ENCODE data around the gene KCNAB3. TPM values are rescaled to one million over a fixed set of nuclear protein-coding genes. Genes with fewer than 3 reads are reported as not detected.
A peak's percentile ranks its signal among the peaks of the same experiment; 100 is the strongest.

The KCNAB3 gene
- polyA plus RNA-seq, 3 donors = 11.7 TPM; not detected in 2

DNA sequence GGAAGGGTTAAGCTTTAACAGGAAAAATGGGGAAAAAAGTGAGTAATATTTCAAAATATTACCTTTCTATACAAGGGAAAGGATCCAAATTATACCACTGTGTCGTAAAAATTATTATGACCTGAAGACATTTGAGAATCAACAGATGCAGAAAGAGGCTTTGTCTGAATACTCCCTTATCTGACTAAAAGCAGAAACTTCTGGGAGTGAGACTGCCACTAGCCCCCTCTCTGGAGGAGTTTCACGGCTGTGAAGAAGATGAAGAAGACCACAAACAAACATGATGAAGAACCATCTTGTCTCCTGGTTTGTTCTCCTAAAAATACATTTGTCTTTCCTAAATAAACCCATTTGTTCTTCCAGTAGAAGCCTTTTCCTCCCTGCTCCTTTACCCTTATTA is 31.8 kb upstream of the KCNAB3 start:
- H3K27me3 Mint-ChIP-seq (ENCODE audit: low read depth in 3 of 3) = no peaks in the 10 kb centered on the region
- DNase-seq = no peak
- H3K9me3 ChIP-seq (replicated peaks in 1 of 2; ENCODE audit: control insufficient read depth in 1 of 2, insufficient read depth in 1 of 2, low read length in 2 of 2) = no peaks in the 10 kb centered on the region

DNA sequence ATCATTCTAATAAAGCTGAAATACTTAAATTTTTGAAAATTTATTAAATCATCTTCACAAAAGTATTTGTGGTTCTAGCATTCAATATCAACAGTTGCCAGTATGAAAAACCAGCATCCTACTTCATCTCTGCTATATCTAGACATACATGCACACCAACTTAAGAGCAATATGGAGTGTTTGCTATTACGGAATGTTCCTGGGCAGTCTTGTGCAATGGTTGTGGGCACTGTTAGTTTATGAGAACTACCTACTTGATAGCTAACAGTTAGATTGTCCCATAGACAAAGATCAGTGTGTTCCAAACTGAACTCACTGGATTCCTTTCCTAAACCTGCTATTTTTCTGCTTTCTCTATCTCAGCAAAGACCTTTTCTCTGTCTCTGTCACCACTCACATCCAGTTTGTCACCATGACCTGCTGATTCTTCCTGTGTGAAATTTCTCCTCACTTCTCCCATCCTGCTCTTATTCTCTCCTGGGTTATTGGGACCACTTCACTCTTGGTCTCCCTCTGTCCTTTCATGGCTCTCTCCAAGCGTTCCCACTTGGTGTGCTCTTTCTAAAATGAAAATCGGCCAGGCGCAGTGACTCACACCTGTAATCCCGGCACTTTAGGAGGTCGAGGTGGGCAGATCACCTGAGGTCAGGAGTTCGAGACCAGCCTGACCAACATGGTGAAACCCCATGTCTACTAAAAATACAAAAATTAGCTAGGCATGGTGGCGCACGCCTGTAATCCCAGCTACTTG is 30.0 kb upstream of the KCNAB3 start:
- H3K4me1 ChIP-seq (ENCODE audit: control insufficient read depth in 1 of 2, insufficient read depth in 2 of 2, low read length in 2 of 2) = peaks cover 6 to 18% of the 10 kb centered on the region in 2 donors
- Mint-ChIP-seq H3K27ac (peak overlapping the region in 2 of 7 donors; percentile 49 to 50), H3K36me3 (no peaks in the 10 kb centered on the region), H3K9me3 (no peaks in the 10 kb centered on the region), H3K27me3 (ENCODE audit: low read depth in 3 of 3) (no peaks in the 10 kb centered on the region), H3K4me1 (peaks cover 27% of the 10 kb centered on the region), H3K4me3 (no peak overlapping the region)
- intact Hi-C loops (cut with micrococcal nuclease) = no loop called here
- peak; percentile 16 to 54 (median 45) for DNase-seq
- WGBS (ENCODE audit: insufficient coverage) = 100% methylated on average over 5 of the region's 9 CpGs
- no peaks in the 10 kb centered on the region for H3K36me3 ChIP-seq (replicated peaks in 1 of 2; ENCODE audit: control insufficient read depth in 1 of 2, insufficient read depth in 2 of 2, low read length in 2 of 2)
- H2AFZ ChIP-seq (ENCODE audit: insufficient read depth, low read depth, low read length, poor library complexity, severe bottlenecking) = no peak overlapping the region
- H4K20me1 ChIP-seq (ENCODE audit: insufficient read depth, low read length) = no peaks in the 10 kb centered on the region
- no peaks in the 10 kb centered on the region for H3K9me3 ChIP-seq (replicated peaks in 1 of 2; ENCODE audit: control insufficient read depth in 1 of 2, insufficient read depth in 1 of 2, low read length in 2 of 2)
- H3K79me2 ChIP-seq (ENCODE audit: insufficient read depth, low read length) = no peaks in the 10 kb centered on the region
- H3K4me2 ChIP-seq (replicated peaks; ENCODE audit: extremely low read depth, low read length, poor library complexity, severe bottlenecking) = no peak overlapping the region
- no peak overlapping the region for H3K4me3 ChIP-seq (replicated peaks in 1 of 3; ENCODE audit: low read depth in 2 of 3, low read length in 3 of 3)
- no peak overlapping the region for H3K27ac ChIP-seq (ENCODE audit: low read depth in 1 of 2, low read length in 2 of 2)
- no peaks in the 10 kb centered on the region for H3K27me3 ChIP-seq (ENCODE audit: control insufficient read depth in 2 of 2, insufficient read depth in 2 of 2, low read length in 2 of 2)
- no peak overlapping the region for H3K9ac ChIP-seq (ENCODE audit: insufficient read depth, low read length, poor library complexity, severe bottlenecking)
- TF ChIP-seq, protein P1, sequence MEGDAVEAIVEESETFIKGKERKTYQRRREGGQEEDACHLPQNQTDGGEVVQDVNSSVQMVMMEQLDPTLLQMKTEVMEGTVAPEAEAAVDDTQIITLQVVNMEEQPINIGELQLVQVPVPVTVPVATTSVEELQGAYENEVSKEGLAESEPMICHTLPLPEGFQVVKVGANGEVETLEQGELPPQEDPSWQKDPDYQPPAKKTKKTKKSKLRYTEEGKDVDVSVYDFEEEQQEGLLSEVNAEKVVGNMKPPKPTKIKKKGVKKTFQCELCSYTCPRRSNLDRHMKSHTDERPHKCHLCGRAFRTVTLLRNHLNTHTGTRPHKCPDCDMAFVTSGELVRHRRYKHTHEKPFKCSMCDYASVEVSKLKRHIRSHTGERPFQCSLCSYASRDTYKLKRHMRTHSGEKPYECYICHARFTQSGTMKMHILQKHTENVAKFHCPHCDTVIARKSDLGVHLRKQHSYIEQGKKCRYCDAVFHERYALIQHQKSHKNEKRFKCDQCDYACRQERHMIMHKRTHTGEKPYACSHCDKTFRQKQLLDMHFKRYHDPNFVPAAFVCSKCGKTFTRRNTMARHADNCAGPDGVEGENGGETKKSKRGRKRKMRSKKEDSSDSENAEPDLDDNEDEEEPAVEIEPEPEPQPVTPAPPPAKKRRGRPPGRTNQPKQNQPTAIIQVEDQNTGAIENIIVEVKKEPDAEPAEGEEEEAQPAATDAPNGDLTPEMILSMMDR (IDR thresholded peaks at IDR 0.05) = no peak

More for the DNA sequence above, 31.8 kb upstream of the KCNAB3 start:
- no peaks in the 10 kb centered on the region for H3K36me3 Mint-ChIP-seq
- WGBS (ENCODE audit: insufficient coverage) = 14% methylated on average over 1 of the region's 2 CpGs
- intact Hi-C loops (cut with micrococcal nuclease) = no loop called here
- Histone ChIP-seq H3K4me3 (replicated peaks in 1 of 3; ENCODE audit: low read depth in 2 of 3, low read length in 3 of 3) (no peak overlapping the region), H4K20me1 (ENCODE audit: insufficient read depth, low read length) (no peaks in the 10 kb centered on the region), H3K79me2 (ENCODE audit: insufficient read depth, low read length) (no peaks in the 10 kb centered on the region), H3K36me3 (replicated peaks in 1 of 2; ENCODE audit: control insufficient read depth in 1 of 2, insufficient read depth in 2 of 2, low read length in 2 of 2) (no peaks in the 10 kb centered on the region), H3K27ac (ENCODE audit: low read depth in 1 of 2, low read length in 2 of 2) (no peak overlapping the region), H3K9ac (ENCODE audit: insufficient read depth, low read length, poor library complexity, severe bottlenecking) (no peak overlapping the region), H3K4me1 (ENCODE audit: control insufficient read depth in 1 of 2, insufficient read depth in 2 of 2, low read length in 2 of 2) (peaks cover 8 to 13% of the 10 kb centered on the region in 2 donors), H3K4me2 (replicated peaks; ENCODE audit: extremely low read depth, low read length, poor library complexity, severe bottlenecking) (no peak overlapping the region), H2AFZ (ENCODE audit: insufficient read depth, low read depth, low read length, poor library complexity, severe bottlenecking) (no peak overlapping the region), H3K27me3 (ENCODE audit: control insufficient read depth in 2 of 2, insufficient read depth in 2 of 2, low read length in 2 of 2) (no peaks in the 10 kb centered on the region)
- TF ChIP-seq, protein P1 (IDR thresholded peaks at IDR 0.05) = no peak
- no peaks in the 10 kb centered on the region for H3K9me3 Mint-ChIP-seq
- no peak overlapping the region for H3K4me3 Mint-ChIP-seq
- H3K27ac Mint-ChIP-seq = no peak overlapping the region
- H3K4me1 Mint-ChIP-seq = peaks cover 16% of the 10 kb centered on the region

Data from CD14-positive monocyte (primary cell).